B cell (primary cell): ENCODE measurements around the gene CSNK1A1. TPM values are rescaled to one million over a fixed set of nuclear protein-coding genes. Genes with fewer than 3 reads are reported as not detected.

Experiments
- ATAC-seq: fragments of 200-7000 bp; cut with Tn5 transposase; one replicate; pipeline ENCODE4 v1.10.0; 2021; ENCODE audit warnings: low read depth, mild to moderate bottlenecking, moderate number of reproducible peaks, moderate library complexity
- CTCF ChIA-PET: fragments of 350-600 bp; sonication (Branson Sonifier 250); formaldehyde crosslinking; loops from one replicate; lab custom pipeline; 2021; ENCODE audit warnings: antibody characterized with exemption, inconsistent platforms; lab: Charles Lee
- POLR2A ChIA-PET: fragments of 350-600 bp; sonication (Branson Sonifier 250); formaldehyde crosslinking; loops from one replicate; lab custom pipeline; 2021; ENCODE audit warnings: antibody characterized with exemption; lab: Charles Lee
- DNase-seq: peaks from one replicate; pipeline ENCODE4 v3.0.0; 2013
- H2AFZ ChIP-seq: 2 replicates; pipeline ENCODE4 v1.6.1; 2012; ENCODE audit warnings: mild to moderate bottlenecking, low read depth, low read length; ENCODE audit not compliant: insufficient read depth, poor library complexity, severe bottlenecking
- H3K27ac ChIP-seq, 2 donors: 1 replicate in 1 of 2; 2 replicates in 1 of 2; pipeline ENCODE4 v1.5.1; 2012 to 2013; ENCODE audit warnings: low read length in 2 of 2, mild to moderate bottlenecking in 2 of 2, moderate library complexity in 1 of 2
- H3K27me3 ChIP-seq, 4 experiments: fragments of 200-600 bp in 1 of 4; sonication (generic) in 1 of 4; replicated peaks in 1 of 4; 1 replicate in 2 of 4; 2 replicates in 2 of 4; pipeline versions ENCODE4 v1.6.1 to v1.7.0; 2013 to 2016; ENCODE audit warnings: low read length in 3 of 4, mild to moderate bottlenecking in 2 of 4, mixed read lengths in 1 of 4, moderate library complexity in 1 of 4; ENCODE audit not compliant: insufficient read depth in 4 of 4, control insufficient read depth in 3 of 4; ENCODE audit errors: control extremely low read depth in 1 of 4
- H3K36me3 ChIP-seq, 2 experiments: replicated peaks in 1 of 2; 1 replicate in 1 of 2; 2 replicates in 1 of 2; pipeline versions ENCODE4 v1.6.1 to v1.7.1; 2013; ENCODE audit warnings: low read length in 1 of 2; ENCODE audit not compliant: insufficient read depth in 2 of 2, control insufficient read depth in 1 of 2; ENCODE audit errors: control extremely low read depth in 1 of 2, extremely low read depth in 1 of 2
- H3K4me1 ChIP-seq, 2 donors: fragments of 200-600 bp in 1 of 2; sonication (generic) in 1 of 2; 1 replicate in 1 of 2; 2 replicates in 1 of 2; pipeline versions ENCODE4 v1.5.1 to v1.6.1; 2013 to 2017; ENCODE audit warnings: low read length in 2 of 2; ENCODE audit not compliant: control insufficient read depth in 2 of 2, insufficient read depth in 2 of 2
- H3K4me2 ChIP-seq: replicated peaks from 2 replicates; pipeline ENCODE3; 2012; ENCODE audit warnings: mild to moderate bottlenecking, low read depth, low read length; ENCODE audit not compliant: poor library complexity, severe bottlenecking
- H3K4me3 ChIP-seq, 5 experiments: fragments of 200-600 bp in 1 of 5; sonication (generic) in 1 of 5; 1 replicate in 3 of 5; 2 replicates in 2 of 5; pipeline versions ENCODE4 v1.5.1 to v1.7.0; 2011 to 2016; ENCODE audit warnings: low read length in 4 of 5, mild to moderate bottlenecking in 4 of 5, low read depth in 2 of 5, control low read depth in 1 of 5, moderate library complexity in 1 of 5; ENCODE audit not compliant: insufficient read depth in 1 of 5; ENCODE audit errors: control extremely low read depth in 1 of 5, extremely low read depth in 1 of 5
- H3K79me2 ChIP-seq: fragments of 200-600 bp; sonication (generic); one replicate; pipeline ENCODE4 v1.6.0; 2016; ENCODE audit warnings: low read length; ENCODE audit not compliant: control insufficient read depth, insufficient read depth
- H3K9ac ChIP-seq: fragments of 200-600 bp; sonication (generic); 2 replicates; pipeline ENCODE4 v1.6.1; 2017; ENCODE audit warnings: mild to moderate bottlenecking, low read length, moderate library complexity
- H3K9me3 ChIP-seq, 3 donors: one replicate each; pipeline versions ENCODE4 v1.6.1 to v1.7.1; 2013; ENCODE audit warnings: low read length in 2 of 3; ENCODE audit not compliant: control insufficient read depth in 2 of 3, insufficient read depth in 1 of 3; ENCODE audit errors: control extremely low read depth in 1 of 3
- H4K20me1 ChIP-seq: 2 replicates; pipeline ENCODE4 v1.6.0; 2012; ENCODE audit warnings: mild to moderate bottlenecking, low read length; ENCODE audit not compliant: insufficient read depth, control insufficient read depth, poor library complexity, severe bottlenecking
- H3K27ac Mint-ChIP-seq: one replicate; pipeline ENCODE4 v1.8.0; 2021; ENCODE audit warnings: mixed read lengths
- H3K27me3 Mint-ChIP-seq: one replicate; pipeline ENCODE4 v1.8.0; 2021; ENCODE audit warnings: mixed read lengths
- H3K4me1 Mint-ChIP-seq: one replicate; pipeline ENCODE4 v1.8.0; 2021; ENCODE audit warnings: mixed read lengths
- H3K4me3 Mint-ChIP-seq: one replicate; pipeline ENCODE4 v1.8.0; 2021; ENCODE audit warnings: mixed read lengths
- H3K9me3 Mint-ChIP-seq: one replicate; pipeline ENCODE4 v1.8.0; 2022; ENCODE audit warnings: mixed read lengths; ENCODE audit not compliant: insufficient read depth
- CTCF ChIP-seq: fragments of 200-600 bp; IDR thresholded peaks from one replicate; pipeline ENCODE4 v1.8.0; 2022; ENCODE audit warnings: antibody characterized with exemption, mild to moderate bottlenecking
- EZH2 ChIP-seq: IDR thresholded peaks from 2 replicates; pipeline ENCODE4 v1.6.1; 2012; ENCODE audit warnings: borderline replicate concordance, low read depth, mild to moderate bottlenecking, moderate library complexity, low read length; ENCODE audit not compliant: insufficient read depth, poor library complexity, severe bottlenecking
- WGBS: methylation state at CpG from one replicate; pipeline ENCODE4 v1.1.5; 2013; ENCODE audit warnings: missing lambda C conversion rate; ENCODE audit not compliant: insufficient coverage; 5-methylcytosine and 5-hydroxymethylcytosine counted together
- intact Hi-C: fragments of 100-400 bp; cut with micrococcal nuclease; formaldehyde crosslinking; loops from one replicate; pipeline ENCODE4 v1.10.0; 2022
- polyA plus RNA-seq: library from polyadenylated mRNA; depleted of rRNA; stranded (reverse); fragments of >200 nt; gene quantifications from 2 replicates; pipeline ENCODE4 v1.2.3, GENCODE V29; 2012
- total RNA-seq, 2 donors: library from RNA; stranded (reverse); fragments of 120-200 nt in 1 of 2; gene quantifications; 1 replicate in 1 of 2; 2 replicates in 1 of 2; pipeline versions ENCODE4 v1.2.3 to v1.2.4, GENCODE V29; 2013 to 2022

Gene CSNK1A1
- total and polyA plus RNA-seq, 2 donors (not counting 1 experiment from before 2014, with no cell fraction given) = 45.9 to 168 TPM

DNA sequence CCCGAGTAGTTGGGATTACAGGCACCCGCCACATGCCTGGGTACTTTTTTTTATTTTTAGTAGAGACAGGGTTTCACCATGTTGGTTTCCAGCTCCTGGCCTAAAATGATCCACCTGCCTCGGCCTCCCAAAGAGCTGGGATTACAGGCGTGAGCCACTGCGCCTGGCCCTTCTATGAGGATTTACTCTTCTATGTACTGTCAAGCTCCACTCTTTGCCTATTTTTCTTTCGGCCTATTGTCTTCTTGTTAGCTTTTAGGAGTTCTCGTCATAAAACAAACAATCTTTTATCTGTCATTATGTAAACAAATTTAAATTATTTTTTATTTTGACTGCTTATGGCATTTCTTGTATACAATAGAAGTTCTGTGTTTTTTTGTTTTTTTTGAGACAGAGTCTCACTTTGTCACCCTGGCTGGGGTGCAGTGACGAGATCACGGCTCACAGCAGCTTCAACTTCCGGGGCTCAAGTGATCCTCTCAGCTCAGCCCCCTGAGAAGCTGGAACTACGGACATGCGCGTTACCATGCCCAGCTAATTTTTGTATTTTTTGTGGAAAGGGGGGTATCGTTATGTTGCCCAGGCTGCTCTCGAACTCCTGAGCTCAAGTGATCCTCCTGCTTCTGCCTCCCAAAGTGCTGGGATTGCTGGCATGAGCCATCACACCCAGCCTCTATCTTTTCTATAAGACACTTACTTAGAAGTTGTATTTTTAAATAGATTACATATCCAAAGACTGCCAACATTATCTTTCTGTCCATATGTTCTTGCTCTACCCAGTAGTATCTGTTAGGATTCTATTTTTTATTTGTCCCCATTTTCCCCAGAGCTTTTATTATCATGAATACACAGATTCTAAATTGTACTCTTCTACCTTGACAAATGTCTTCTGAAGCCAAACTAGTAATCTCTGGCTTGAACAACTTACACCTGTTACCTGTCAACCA is 29.2 kb downstream of the CSNK1A1 start:
- H3K4me2 ChIP-seq = no peak overlapping the region
- H3K36me3 ChIP-seq = peaks cover 29 to 36% of the 10 kb centered on the region in 2 experiments
- CTCF ChIA-PET = interaction anchor here (0.7 to 1.1 kb wide), 2 partner anchors 9 to 42 kb away, joined by 3 read pairs; no protein-coding TSS in a partner anchor
- no peak overlapping the region for H2AFZ ChIP-seq
- H3K9ac ChIP-seq = no peak overlapping the region
- H3K27ac ChIP-seq = no peak overlapping the region
- Mint-ChIP-seq H3K4me1 (peaks cover 48% of the 10 kb centered on the region), H3K4me3 (no peak overlapping the region), H3K9me3 (no peaks in the 10 kb centered on the region), H3K27ac (no peak overlapping the region), H3K27me3 (no peaks in the 10 kb centered on the region)
- no peaks in the 10 kb centered on the region for H3K9me3 ChIP-seq
- WGBS = 99% methylated on average over 8 of the region's 15 CpGs
- H3K27me3 ChIP-seq = no peaks in the 10 kb centered on the region
- H3K79me2 ChIP-seq = peaks cover 96% of the 10 kb centered on the region
- peaks cover 94% of the 10 kb centered on the region for H4K20me1 ChIP-seq
- POLR2A ChIA-PET = interaction anchor here (1.6 kb wide), 1 partner anchor 29 kb away, joined by 5 read pairs; the partner anchor contains the start of gene CSNK1A1
- peaks cover 3 to 4% of the 10 kb centered on the region in 2 donors for H3K4me1 ChIP-seq
- no peak for TF ChIP-seq EZH2
- no peak for TF ChIP-seq CTCF
- DNase-seq = no peak
- no peak overlapping the region for H3K4me3 ChIP-seq
- intact Hi-C loops = no loop called here
- ATAC-seq = no peak

DNA sequence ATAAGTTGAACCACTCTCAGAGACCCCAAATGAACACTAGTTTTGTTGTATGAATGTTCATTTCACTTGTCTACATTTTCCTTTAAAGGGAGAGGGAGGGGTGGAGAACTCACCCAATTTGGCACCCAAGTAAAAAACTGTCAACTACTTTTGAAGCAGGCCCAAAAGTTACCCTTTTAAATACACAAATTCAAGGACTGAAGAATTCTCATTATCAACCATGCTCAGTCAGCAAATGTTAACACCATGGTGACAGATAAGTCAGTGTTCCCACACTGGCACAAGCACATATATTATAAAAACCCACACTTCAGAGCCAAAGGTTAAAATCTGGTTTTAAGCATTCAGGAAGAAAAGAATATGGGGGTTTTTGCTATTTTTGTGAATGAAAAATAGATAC is 31.6 kb downstream of the CSNK1A1 start:
- Histone ChIP-seq H3K27ac (peak overlapping the region in 1 of 2 donors; percentile 44), H3K4me3 (no peak overlapping the region), H3K4me1 (no peaks in the 10 kb centered on the region), H3K27me3 (no peaks in the 10 kb centered on the region), H3K9ac (no peak overlapping the region), H4K20me1 (peaks cover 91% of the 10 kb centered on the region), H2AFZ (no peak overlapping the region), H3K36me3 (peaks cover 29 to 40% of the 10 kb centered on the region in 2 experiments), H3K9me3 (no peaks in the 10 kb centered on the region), H3K4me2 (no peak overlapping the region), H3K79me2 (peaks cover 85% of the 10 kb centered on the region)
- Mint-ChIP-seq H3K27ac (no peak overlapping the region), H3K27me3 (no peaks in the 10 kb centered on the region), H3K4me3 (no peak overlapping the region), H3K9me3 (no peaks in the 10 kb centered on the region), H3K4me1 (peaks cover 44% of the 10 kb centered on the region)
- CTCF ChIA-PET = interaction anchor here (1.4 kb wide), 1 partner anchor 140 kb away, joined by 4 read pairs; no protein-coding TSS in a partner anchor
- no peak for DNase-seq
- no peak for ATAC-seq
- POLR2A ChIA-PET = no interaction called here
- intact Hi-C loops = no loop called here
- TF ChIP-seq EZH2 = no peak
- TF ChIP-seq CTCF = no peak
